WTC11 (cell line): ENCODE data around the gene PKHD1. TPM values are rescaled to one million over a fixed set of nuclear protein-coding genes. Genes with fewer than 3 reads are reported as not detected.
A peak's percentile ranks its signal among the peaks of the same experiment; 100 is the strongest.

Experiments
- ATAC-seq: fragments of 200-7000 bp; cut with Tn5 transposase; 2 replicates; pipeline ENCODE4 v1.10.0; 2021; ENCODE audit warnings: mild to moderate bottlenecking, moderate library complexity
- CTCF ChIA-PET: fragments of 300-600 bp; sonication (Branson Sonifier 250); formaldehyde crosslinking; loops from one replicate; lab custom pipeline; 2021; ENCODE audit warnings: antibody characterized with exemption; lab: Charles Lee
- POLR2A ChIA-PET: fragments of 350-600 bp; sonication (Branson Sonifier 250); formaldehyde crosslinking; loops from one replicate; lab custom pipeline; 2021; ENCODE audit warnings: antibody characterized with exemption; lab: Charles Lee
- DNase-seq: peaks from one replicate; pipeline ENCODE4 v3.0.0; 2021; ENCODE audit warnings: low spot score
- H3K27ac Mint-ChIP-seq: 2 replicates; pipeline ENCODE4 v1.8.0; 2021; ENCODE audit warnings: mixed read lengths
- H3K27me3 Mint-ChIP-seq: 2 replicates; pipeline ENCODE4 v1.8.0; 2021; ENCODE audit warnings: low read depth, mild to moderate bottlenecking, moderate library complexity, mixed read lengths
- H3K36me3 Mint-ChIP-seq: 2 replicates; pipeline ENCODE4 v1.8.0; 2021; ENCODE audit warnings: mixed read lengths
- H3K4me1 Mint-ChIP-seq: 2 replicates; pipeline ENCODE4 v1.8.0; 2022; ENCODE audit warnings: mixed read lengths
- H3K4me3 Mint-ChIP-seq: 2 replicates; pipeline ENCODE4 v1.8.0; 2021; ENCODE audit warnings: mild to moderate bottlenecking, moderate library complexity, mixed read lengths
- H3K9me3 Mint-ChIP-seq: 2 replicates; pipeline ENCODE4 v1.8.0; 2021; ENCODE audit warnings: mixed read lengths
- ELF4 ChIP-seq: sonication (generic); formaldehyde crosslinking; IDR thresholded peaks from 2 replicates; pipeline ENCODE4 v1.8.1; 2022; ENCODE audit warnings: low read depth, mild to moderate bottlenecking, moderate library complexity, missing genetic modification reagents
- GTF2I ChIP-seq: fragments of 250-450 bp; sonication (Bioruptor Pico); conservative IDR thresholded peaks from 2 replicates; pipeline ENCODE4 v1.4.0; 2021; ENCODE audit warnings: mild to moderate bottlenecking
- JAZF1 ChIP-seq: fragments of 250-450 bp; sonication (Bioruptor Pico); IDR thresholded peaks from 2 replicates; pipeline ENCODE4 v1.9.0; 2021; ENCODE audit warnings: moderate library complexity, mild to moderate bottlenecking, inconsistent platforms
- NFATC4 ChIP-seq: fragments of 250-450 bp; sonication (Bioruptor Pico); IDR thresholded peaks from 2 replicates; pipeline ENCODE4 v1.9.0; 2021; ENCODE audit warnings: mild to moderate bottlenecking
- NFYB ChIP-seq: sonication (generic); formaldehyde crosslinking; conservative IDR thresholded peaks from 2 replicates; pipeline ENCODE4 v1.8.0; 2022; ENCODE audit warnings: low read depth, missing genetic modification reagents
- OVOL2 ChIP-seq: fragments of 250-450 bp; sonication (Bioruptor Pico); IDR thresholded peaks from 2 replicates; pipeline ENCODE4 v1.9.0; 2021; ENCODE audit warnings: mild to moderate bottlenecking, borderline replicate concordance
- SMAD3 ChIP-seq: sonication (generic); formaldehyde crosslinking; IDR thresholded peaks from 2 replicates; pipeline ENCODE4 v1.8.0; 2022; ENCODE audit warnings: missing genetic modification reagents, mild to moderate bottlenecking, borderline replicate concordance
- SMAD4 ChIP-seq: sonication (generic); formaldehyde crosslinking; IDR thresholded peaks from 2 replicates; pipeline ENCODE4 v1.8.0; 2022; ENCODE audit warnings: mild to moderate bottlenecking, missing genetic modification reagents
- TEAD4 ChIP-seq: sonication (generic); formaldehyde crosslinking; IDR thresholded peaks from 2 replicates; pipeline ENCODE4 v1.8.0; 2022; ENCODE audit warnings: mild to moderate bottlenecking, missing genetic modification reagents
- TP53 ChIP-seq: sonication (generic); formaldehyde crosslinking; IDR thresholded peaks from 2 replicates; pipeline ENCODE4 v1.8.1; 2023; ENCODE audit warnings: mild to moderate bottlenecking, missing genetic modification reagents
- ZNF219 ChIP-seq: sonication (generic); formaldehyde crosslinking; IDR thresholded peaks from 2 replicates; pipeline ENCODE4 v1.8.0; 2023; ENCODE audit warnings: missing genetic modification reagents, mild to moderate bottlenecking, borderline replicate concordance
- ZNF232 ChIP-seq: sonication (generic); formaldehyde crosslinking; IDR thresholded peaks from 2 replicates; pipeline ENCODE4 v1.8.0; 2022; ENCODE audit warnings: mild to moderate bottlenecking, missing genetic modification reagents
- ZNF416 ChIP-seq: fragments of 250-450 bp; sonication (Bioruptor Pico); IDR thresholded peaks from 2 replicates; pipeline ENCODE4 v1.9.0; 2021; ENCODE audit warnings: mild to moderate bottlenecking, inconsistent platforms
- total RNA-seq: library from RNA; stranded (reverse); gene quantifications from 3 replicates; pipeline ENCODE4 v1.2.3, GENCODE V29; 2021
- TF ChIP-seq, protein P1 (sequence below): sonication (generic); formaldehyde crosslinking; IDR thresholded peaks from 2 replicates; pipeline ENCODE4 v1.8.1; 2023; ENCODE audit warnings: mild to moderate bottlenecking, missing genetic modification reagents, borderline replicate concordance
- TF ChIP-seq, protein P2 (sequence below): sonication (generic); formaldehyde crosslinking; IDR thresholded peaks from 2 replicates; pipeline ENCODE4 v1.8.1; 2022; ENCODE audit warnings: missing genetic modification reagents, borderline replicate concordance
- TF ChIP-seq, protein P3 (sequence below): fragments of 250-450 bp; sonication (Bioruptor Pico); IDR thresholded peaks from 2 replicates; pipeline ENCODE4 v1.9.0; 2021; ENCODE audit warnings: mild to moderate bottlenecking
- TF ChIP-seq, protein P4 (sequence below): fragments of 250-450 bp; sonication (Bioruptor Pico); IDR thresholded peaks from 2 replicates; pipeline ENCODE4 v1.8.0; 2021; ENCODE audit warnings: mild to moderate bottlenecking
- TF ChIP-seq, protein P5 (sequence below): sonication (generic); formaldehyde crosslinking; conservative IDR thresholded peaks from 2 replicates; pipeline ENCODE4 v1.8.1; 2022; ENCODE audit warnings: mild to moderate bottlenecking, missing genetic modification reagents
- TF ChIP-seq, protein P6 (sequence below): fragments of 250-450 bp; sonication (Bioruptor Pico); IDR thresholded peaks from 2 replicates; pipeline ENCODE4 v1.9.0; 2021; ENCODE audit warnings: moderate library complexity, mild to moderate bottlenecking, inconsistent platforms, borderline replicate concordance
- TF ChIP-seq, protein P7 (sequence below): fragments of 200-600 bp; IDR thresholded peaks from 2 replicates; pipeline ENCODE4 v1.8.0; 2022; ENCODE audit warnings: antibody characterized with exemption
- TF ChIP-seq, protein P8 (sequence below): sonication (generic); formaldehyde crosslinking; IDR thresholded peaks from 2 replicates; pipeline ENCODE4 v1.8.0; 2022; ENCODE audit warnings: mild to moderate bottlenecking, missing genetic modification reagents

Gene PKHD1
- total RNA-seq, 1 experiment from 2014 or later = 0.15 TPM

DNA sequence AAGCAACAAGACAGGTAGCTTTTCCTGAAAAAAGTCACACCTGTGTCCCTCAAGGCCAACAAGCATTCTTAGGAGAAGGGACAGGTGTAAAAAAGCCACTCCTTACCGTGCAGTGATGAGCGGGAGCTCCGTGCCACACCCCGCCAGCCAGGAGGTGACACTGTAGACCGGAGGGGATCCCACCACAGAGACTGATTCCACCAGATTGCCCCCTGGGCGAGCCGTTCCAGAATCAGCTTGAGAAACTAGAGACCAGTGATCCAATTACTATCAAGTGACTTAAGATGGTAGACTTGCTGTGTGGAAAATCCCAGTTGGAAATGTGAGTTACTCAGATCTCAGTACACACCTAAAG lies 37.4 kb downstream of the PKHD1 start:
- H3K27ac Mint-ChIP-seq = no peak overlapping the region
- no peak overlapping the region for H3K4me3 Mint-ChIP-seq
- no peaks in the 10 kb centered on the region for H3K36me3 Mint-ChIP-seq
- CTCF ChIA-PET = interaction anchor here (0.6 to 2.6 kb wide), 34 partner anchors 9 to 480 kb away, joined by 3 to 23 read pairs (median 4); no protein-coding TSS in a partner anchor
- no peaks in the 10 kb centered on the region for H3K27me3 Mint-ChIP-seq
- peaks cover 9% of the 10 kb centered on the region for H3K4me1 Mint-ChIP-seq
- DNase-seq = no peak
- no peak for TF ChIP-seq SMAD3 (CRISPR knock-in tag)
- TF ChIP-seq, protein P1, sequence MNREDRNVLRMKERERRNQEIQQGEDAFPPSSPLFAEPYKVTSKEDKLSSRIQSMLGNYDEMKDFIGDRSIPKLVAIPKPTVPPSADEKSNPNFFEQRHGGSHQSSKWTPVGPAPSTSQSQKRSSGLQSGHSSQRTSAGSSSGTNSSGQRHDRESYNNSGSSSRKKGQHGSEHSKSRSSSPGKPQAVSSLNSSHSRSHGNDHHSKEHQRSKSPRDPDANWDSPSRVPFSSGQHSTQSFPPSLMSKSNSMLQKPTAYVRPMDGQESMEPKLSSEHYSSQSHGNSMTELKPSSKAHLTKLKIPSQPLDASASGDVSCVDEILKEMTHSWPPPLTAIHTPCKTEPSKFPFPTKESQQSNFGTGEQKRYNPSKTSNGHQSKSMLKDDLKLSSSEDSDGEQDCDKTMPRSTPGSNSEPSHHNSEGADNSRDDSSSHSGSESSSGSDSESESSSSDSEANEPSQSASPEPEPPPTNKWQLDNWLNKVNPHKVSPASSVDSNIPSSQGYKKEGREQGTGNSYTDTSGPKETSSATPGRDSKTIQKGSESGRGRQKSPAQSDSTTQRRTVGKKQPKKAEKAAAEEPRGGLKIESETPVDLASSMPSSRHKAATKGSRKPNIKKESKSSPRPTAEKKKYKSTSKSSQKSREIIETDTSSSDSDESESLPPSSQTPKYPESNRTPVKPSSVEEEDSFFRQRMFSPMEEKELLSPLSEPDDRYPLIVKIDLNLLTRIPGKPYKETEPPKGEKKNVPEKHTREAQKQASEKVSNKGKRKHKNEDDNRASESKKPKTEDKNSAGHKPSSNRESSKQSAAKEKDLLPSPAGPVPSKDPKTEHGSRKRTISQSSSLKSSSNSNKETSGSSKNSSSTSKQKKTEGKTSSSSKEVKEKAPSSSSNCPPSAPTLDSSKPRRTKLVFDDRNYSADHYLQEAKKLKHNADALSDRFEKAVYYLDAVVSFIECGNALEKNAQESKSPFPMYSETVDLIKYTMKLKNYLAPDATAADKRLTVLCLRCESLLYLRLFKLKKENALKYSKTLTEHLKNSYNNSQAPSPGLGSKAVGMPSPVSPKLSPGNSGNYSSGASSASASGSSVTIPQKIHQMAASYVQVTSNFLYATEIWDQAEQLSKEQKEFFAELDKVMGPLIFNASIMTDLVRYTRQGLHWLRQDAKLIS = no peak
- no peak for TF ChIP-seq SMAD4
- TF ChIP-seq, protein P2, sequence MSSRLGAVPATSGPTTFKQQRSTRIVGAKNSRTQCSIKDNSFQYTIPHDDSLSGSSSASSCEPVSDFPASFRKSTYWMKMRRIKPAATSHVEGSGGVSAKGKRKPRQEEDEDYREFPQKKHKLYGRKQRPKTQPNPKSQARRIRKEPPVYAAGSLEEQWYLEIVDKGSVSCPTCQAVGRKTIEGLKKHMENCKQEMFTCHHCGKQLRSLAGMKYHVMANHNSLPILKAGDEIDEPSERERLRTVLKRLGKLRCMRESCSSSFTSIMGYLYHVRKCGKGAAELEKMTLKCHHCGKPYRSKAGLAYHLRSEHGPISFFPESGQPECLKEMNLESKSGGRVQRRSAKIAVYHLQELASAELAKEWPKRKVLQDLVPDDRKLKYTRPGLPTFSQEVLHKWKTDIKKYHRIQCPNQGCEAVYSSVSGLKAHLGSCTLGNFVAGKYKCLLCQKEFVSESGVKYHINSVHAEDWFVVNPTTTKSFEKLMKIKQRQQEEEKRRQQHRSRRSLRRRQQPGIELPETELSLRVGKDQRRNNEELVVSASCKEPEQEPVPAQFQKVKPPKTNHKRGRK (CRISPR knock-in tag) = no peak
- no peak for TF ChIP-seq TP53
- TF ChIP-seq NFATC4 (CRISPR knock-in tag) = no peak
- no peak for TF ChIP-seq TEAD4 (CRISPR knock-in tag)
- no peak for TF ChIP-seq ZNF232 (CRISPR knock-in tag)
- no peak for TF ChIP-seq JAZF1
- TF ChIP-seq NFYB (CRISPR knock-in tag) = no peak
- TF ChIP-seq ZNF416 (CRISPR knock-in tag) = no peak
- TF ChIP-seq, protein P3, sequence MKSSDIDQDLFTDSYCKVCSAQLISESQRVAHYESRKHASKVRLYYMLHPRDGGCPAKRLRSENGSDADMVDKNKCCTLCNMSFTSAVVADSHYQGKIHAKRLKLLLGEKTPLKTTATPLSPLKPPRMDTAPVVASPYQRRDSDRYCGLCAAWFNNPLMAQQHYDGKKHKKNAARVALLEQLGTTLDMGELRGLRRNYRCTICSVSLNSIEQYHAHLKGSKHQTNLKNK (CRISPR knock-in tag) = no peak
- TF ChIP-seq, protein P4, sequence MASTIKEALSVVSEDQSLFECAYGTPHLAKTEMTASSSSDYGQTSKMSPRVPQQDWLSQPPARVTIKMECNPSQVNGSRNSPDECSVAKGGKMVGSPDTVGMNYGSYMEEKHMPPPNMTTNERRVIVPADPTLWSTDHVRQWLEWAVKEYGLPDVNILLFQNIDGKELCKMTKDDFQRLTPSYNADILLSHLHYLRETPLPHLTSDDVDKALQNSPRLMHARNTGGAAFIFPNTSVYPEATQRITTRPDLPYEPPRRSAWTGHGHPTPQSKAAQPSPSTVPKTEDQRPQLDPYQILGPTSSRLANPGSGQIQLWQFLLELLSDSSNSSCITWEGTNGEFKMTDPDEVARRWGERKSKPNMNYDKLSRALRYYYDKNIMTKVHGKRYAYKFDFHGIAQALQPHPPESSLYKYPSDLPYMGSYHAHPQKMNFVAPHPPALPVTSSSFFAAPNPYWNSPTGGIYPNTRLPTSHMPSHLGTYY (CRISPR knock-in tag) = no peak
- TF ChIP-seq GTF2I (CRISPR knock-in tag) = no peak
- TF ChIP-seq, protein P5, sequence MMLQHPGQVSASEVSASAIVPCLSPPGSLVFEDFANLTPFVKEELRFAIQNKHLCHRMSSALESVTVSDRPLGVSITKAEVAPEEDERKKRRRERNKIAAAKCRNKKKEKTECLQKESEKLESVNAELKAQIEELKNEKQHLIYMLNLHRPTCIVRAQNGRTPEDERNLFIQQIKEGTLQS (CRISPR knock-in tag) = no peak
- TF ChIP-seq ELF4 = no peak
- TF ChIP-seq ZNF219 = no peak
- TF ChIP-seq, all 79 proteins: peak for 0
- POLR2A ChIA-PET = no interaction called here
- H3K9me3 Mint-ChIP-seq = no peaks in the 10 kb centered on the region
- ATAC-seq = peak; percentile 48

DNA sequence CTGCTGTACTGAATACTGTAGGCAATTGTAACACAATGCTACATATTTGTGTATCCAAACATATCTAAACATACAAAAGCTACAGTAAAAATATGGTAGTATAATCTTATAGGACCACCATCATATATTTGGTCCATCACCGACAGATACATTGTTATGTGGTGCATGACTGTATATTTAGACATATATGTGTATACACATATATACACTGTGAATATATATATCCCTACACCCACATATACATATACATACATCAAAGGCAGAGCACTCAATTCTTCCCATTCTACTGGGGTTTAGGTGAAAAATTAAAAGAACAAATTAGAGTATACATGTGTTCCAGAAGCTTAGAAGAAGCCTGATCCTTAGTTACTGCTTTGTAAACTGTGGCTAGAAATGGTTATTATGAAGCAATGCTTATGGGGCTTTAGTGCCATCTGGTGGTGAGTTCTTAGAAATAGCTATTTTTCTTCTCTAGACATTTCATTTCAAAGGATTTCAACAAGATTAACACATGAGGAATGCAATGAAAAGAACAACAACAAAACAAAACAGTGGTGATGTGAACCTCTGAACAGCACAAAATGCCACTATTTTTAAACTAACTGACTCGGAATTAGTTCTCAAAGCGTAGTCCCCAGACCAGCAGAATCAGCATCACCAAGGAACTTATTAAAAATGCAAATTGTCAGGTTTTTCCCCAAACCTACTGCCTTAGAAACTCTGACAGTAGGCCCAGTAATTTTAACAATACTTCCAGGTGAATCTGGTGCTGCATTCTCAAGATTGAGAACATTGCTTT lies 38.0 kb downstream of the PKHD1 start:
- CTCF ChIA-PET = interaction anchor here (0.6 to 2.6 kb wide), 34 partner anchors 8 to 480 kb away, joined by 3 to 23 read pairs (median 4); no protein-coding TSS in a partner anchor
- no peak overlapping the region for H3K27ac Mint-ChIP-seq
- no peaks in the 10 kb centered on the region for H3K9me3 Mint-ChIP-seq
- H3K27me3 Mint-ChIP-seq = no peaks in the 10 kb centered on the region
- no peak overlapping the region for H3K4me3 Mint-ChIP-seq
- POLR2A ChIA-PET = no interaction called here
- no peak for DNase-seq
- ATAC-seq = peak; percentile 50; the same call in 1 of the 2 replicates
- H3K4me1 Mint-ChIP-seq = peaks cover 9% of the 10 kb centered on the region
- H3K36me3 Mint-ChIP-seq = no peaks in the 10 kb centered on the region
- no peak for TF ChIP-seq OVOL2
- TF ChIP-seq, protein P6, sequence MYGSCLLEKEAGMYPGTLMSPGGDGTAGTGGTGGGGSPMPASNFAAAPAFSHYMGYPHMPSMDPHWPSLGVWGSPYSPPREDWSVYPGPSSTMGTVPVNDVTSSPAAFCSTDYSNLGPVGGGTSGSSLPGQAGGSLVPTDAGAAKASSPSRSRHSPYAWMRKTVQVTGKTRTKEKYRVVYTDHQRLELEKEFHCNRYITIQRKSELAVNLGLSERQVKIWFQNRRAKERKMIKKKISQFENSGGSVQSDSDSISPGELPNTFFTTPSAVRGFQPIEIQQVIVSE = no peak
- TF ChIP-seq, protein P7, sequence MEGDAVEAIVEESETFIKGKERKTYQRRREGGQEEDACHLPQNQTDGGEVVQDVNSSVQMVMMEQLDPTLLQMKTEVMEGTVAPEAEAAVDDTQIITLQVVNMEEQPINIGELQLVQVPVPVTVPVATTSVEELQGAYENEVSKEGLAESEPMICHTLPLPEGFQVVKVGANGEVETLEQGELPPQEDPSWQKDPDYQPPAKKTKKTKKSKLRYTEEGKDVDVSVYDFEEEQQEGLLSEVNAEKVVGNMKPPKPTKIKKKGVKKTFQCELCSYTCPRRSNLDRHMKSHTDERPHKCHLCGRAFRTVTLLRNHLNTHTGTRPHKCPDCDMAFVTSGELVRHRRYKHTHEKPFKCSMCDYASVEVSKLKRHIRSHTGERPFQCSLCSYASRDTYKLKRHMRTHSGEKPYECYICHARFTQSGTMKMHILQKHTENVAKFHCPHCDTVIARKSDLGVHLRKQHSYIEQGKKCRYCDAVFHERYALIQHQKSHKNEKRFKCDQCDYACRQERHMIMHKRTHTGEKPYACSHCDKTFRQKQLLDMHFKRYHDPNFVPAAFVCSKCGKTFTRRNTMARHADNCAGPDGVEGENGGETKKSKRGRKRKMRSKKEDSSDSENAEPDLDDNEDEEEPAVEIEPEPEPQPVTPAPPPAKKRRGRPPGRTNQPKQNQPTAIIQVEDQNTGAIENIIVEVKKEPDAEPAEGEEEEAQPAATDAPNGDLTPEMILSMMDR = peak; percentile 39
- TF ChIP-seq, protein P8, sequence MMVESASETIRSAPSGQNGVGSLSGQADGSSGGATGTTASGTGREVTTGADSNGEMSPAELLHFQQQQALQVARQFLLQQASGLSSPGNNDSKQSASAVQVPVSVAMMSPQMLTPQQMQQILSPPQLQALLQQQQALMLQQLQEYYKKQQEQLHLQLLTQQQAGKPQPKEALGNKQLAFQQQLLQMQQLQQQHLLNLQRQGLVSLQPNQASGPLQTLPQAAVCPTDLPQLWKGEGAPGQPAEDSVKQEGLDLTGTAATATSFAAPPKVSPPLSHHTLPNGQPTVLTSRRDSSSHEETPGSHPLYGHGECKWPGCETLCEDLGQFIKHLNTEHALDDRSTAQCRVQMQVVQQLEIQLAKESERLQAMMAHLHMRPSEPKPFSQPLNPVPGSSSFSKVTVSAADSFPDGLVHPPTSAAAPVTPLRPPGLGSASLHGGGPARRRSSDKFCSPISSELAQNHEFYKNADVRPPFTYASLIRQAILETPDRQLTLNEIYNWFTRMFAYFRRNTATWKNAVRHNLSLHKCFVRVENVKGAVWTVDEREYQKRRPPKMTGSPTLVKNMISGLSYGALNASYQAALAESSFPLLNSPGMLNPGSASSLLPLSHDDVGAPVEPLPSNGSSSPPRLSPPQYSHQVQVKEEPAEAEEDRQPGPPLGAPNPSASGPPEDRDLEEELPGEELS (CRISPR knock-in tag) = no peak
